Hepatocyte (in vitro differentiated cells): ENCODE data around the gene SLC17A2.

Source experiments
- CTCF ChIP-seq: fragments of 200-600 bp; sonication (generic); IDR thresholded peaks from 2 replicates; pipeline ENCODE4 v1.5.1; 2016; ENCODE audit warnings: antibody characterized with exemption, mild to moderate bottlenecking; ENCODE audit not compliant: poor library complexity
- EZH2 ChIP-seq: fragments of 200-600 bp; sonication (generic); IDR thresholded peaks from 2 replicates; pipeline ENCODE4 v1.6.1; 2016; ENCODE audit warnings: antibody characterized with exemption, mild to moderate bottlenecking, borderline replicate concordance
- EZH2phosphoT487 ChIP-seq: fragments of 200-600 bp; sonication (generic); IDR thresholded peaks from one replicate; pipeline ENCODE4 v1.6.1; 2018; ENCODE audit warnings: antibody characterized with exemption, mild to moderate bottlenecking, low read depth, moderate library complexity; ENCODE audit not compliant: unreplicated experiment, severe bottlenecking

DNA sequence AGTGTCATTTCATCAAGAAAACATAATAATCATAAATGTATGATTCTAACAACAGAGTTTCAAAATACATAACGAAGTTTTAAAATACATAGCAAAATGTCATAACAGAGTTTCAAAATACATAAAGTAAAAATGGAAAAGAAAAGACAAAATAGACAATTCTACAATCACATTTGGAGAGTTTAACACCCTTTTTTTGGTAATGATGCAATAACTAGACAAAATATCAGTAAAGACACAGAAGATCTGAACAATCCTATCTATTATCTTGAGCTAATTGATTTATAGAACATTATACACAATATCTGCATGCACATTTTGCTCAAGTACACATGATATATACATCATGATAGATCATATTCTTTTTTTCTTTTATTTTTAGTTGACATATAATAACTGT lies 13.4 kb upstream of the SLC17A2 start:
- TF ChIP-seq CTCF (no peak), EZH2 (no peak), EZH2phosphoT487 (no peak)
